ENCODE measurements around the gene NES.

Gene NES

GRCh38 chr1:156622581-156623297 lies 54.5 kb downstream of the NES start:
- no peak for DNase-seq (ENCODE audit: low read depth)

- DNase-seq (ENCODE audit: low read depth): no peak
These were observed 57.6 kb downstream of the NES start for GRCh38 chr1:156619582-156619955.

- DNase-seq (ENCODE audit: low read depth): no peak
These were observed 58.2 kb downstream of the NES start, which contains the start of gene HAPLN2 for GRCh38 chr1:156618853-156619581. HAPLN2 (plus strand) TSS chr1:156619415; CDS start chr1:156623491, 4,076 bp downstream.
